A673 (cell line): ENCODE results near the gene AFAP1. TPM values are rescaled to one million over a fixed set of nuclear protein-coding genes. Genes with fewer than 3 reads are reported as not detected.

ENCODE experiments used
- BruUV-seq: library from RNA; stranded (reverse); fragments of 400-500 nt; replicated peaks from 2 replicates; lab custom pipeline; 2021; lab: Mats Ljungman, UMichigan
- CTCF ChIA-PET: fragments of 300-600 bp; sonication (Branson Sonifier 250); formaldehyde crosslinking; loops from one replicate; lab custom pipeline; 2022; ENCODE audit warnings: antibody characterized with exemption; lab: Charles Lee
- POLR2A ChIA-PET: fragments of 300-600 bp; sonication (Branson Sonifier 250); formaldehyde crosslinking; loops from one replicate; lab custom pipeline; 2022; ENCODE audit warnings: antibody characterized with exemption; ENCODE audit not compliant: low non-redundant PET; lab: Charles Lee
- DNase-seq: peaks from one replicate; pipeline ENCODE4 v3.0.0-alpha.2; 2015; ENCODE audit warnings: low spot score
- H3K27ac ChIP-seq: fragments of 200-600 bp; sonication (generic); 2 replicates; pipeline ENCODE4 v1.5.1; 2016; ENCODE audit warnings: mixed run types, low read depth, mild to moderate bottlenecking, mixed read lengths, antibody characterized with exemption, low read length; ENCODE audit not compliant: poor library complexity, severe bottlenecking
- H3K27me3 ChIP-seq: fragments of 200-600 bp; sonication (generic); replicated peaks from 2 replicates; pipeline ENCODE4 v1.6.1; 2017; ENCODE audit warnings: mixed run types, low read depth, mild to moderate bottlenecking, mixed read lengths, antibody characterized with exemption, low read length; ENCODE audit not compliant: insufficient read depth, poor library complexity
- H3K36me3 ChIP-seq: fragments of 200-600 bp; sonication (generic); 2 replicates; pipeline ENCODE4 v1.6.1; 2016; ENCODE audit warnings: mixed run types, mild to moderate bottlenecking, mixed read lengths, antibody characterized with exemption, low read length; ENCODE audit not compliant: insufficient read depth, poor library complexity, severe bottlenecking
- H3K4me1 ChIP-seq: fragments of 200-600 bp; sonication (generic); 2 replicates; pipeline ENCODE4 v1.6.1; 2017; ENCODE audit warnings: mixed run types, mild to moderate bottlenecking, mixed read lengths, antibody characterized with exemption, low read length; ENCODE audit not compliant: insufficient read depth, poor library complexity, severe bottlenecking
- H3K4me3 ChIP-seq: fragments of 200-600 bp; sonication (generic); 2 replicates; pipeline ENCODE4 v1.5.1; 2016; ENCODE audit warnings: low read depth, mixed run types, mild to moderate bottlenecking, mixed read lengths, low read length; ENCODE audit not compliant: poor library complexity, severe bottlenecking
- H3K9me3 ChIP-seq: fragments of 200-600 bp; sonication (generic); 2 replicates; pipeline ENCODE4 v1.6.1; 2016; ENCODE audit warnings: mixed run types, low read depth, mild to moderate bottlenecking, mixed read lengths, antibody characterized with exemption, low read length; ENCODE audit not compliant: poor library complexity, severe bottlenecking
- CTCF ChIP-seq: fragments of 300-800, 200-600 bp; sonication (generic); conservative IDR thresholded peaks from 2 replicates; pipeline ENCODE4 v1.5.1; 2017; ENCODE audit warnings: low read depth, mild to moderate bottlenecking, antibody characterized with exemption, low read length, moderate library complexity, mixed read lengths
- EZH2 ChIP-seq: fragments of 200-600 bp; sonication (generic); IDR thresholded peaks from 2 replicates; pipeline ENCODE4 v1.6.1; 2017; ENCODE audit warnings: borderline replicate concordance, low read depth, mild to moderate bottlenecking, mixed read lengths, antibody characterized with exemption, low read length; ENCODE audit not compliant: poor library complexity, severe bottlenecking
- intact Hi-C: fragments of 100-400 bp; cut with micrococcal nuclease; formaldehyde crosslinking; loops from one replicate; pipeline ENCODE4 v1.10.0; 2022; ENCODE audit not compliant: unreplicated experiment
- total RNA-seq: library from RNA; stranded (reverse); gene quantifications from 2 replicates; pipeline ENCODE4 v1.2.3, GENCODE V29; 2021

The AFAP1 gene
- total RNA-seq, 1 experiment from 2014 or later: 42.6 TPM

GRCh38 chr4:7900334-7900909 lies 39.2 kb downstream of the AFAP1 start:
- DNase-seq: no peak
- H3K9me3 ChIP-seq: no peaks in the 10 kb centered on the region
- H3K4me3 ChIP-seq: no peak overlapping the region
- H3K27me3 ChIP-seq: no peaks in the 10 kb centered on the region
- CTCF ChIA-PET: no interaction called here
- H3K4me1 ChIP-seq: peaks cover 57% of the 10 kb centered on the region
- no peak for TF ChIP-seq CTCF
- TF ChIP-seq EZH2: no peak
- POLR2A ChIA-PET: no interaction called here
- BruUV-seq: no TSS peak
- H3K36me3 ChIP-seq: no peaks in the 10 kb centered on the region
- intact Hi-C loops: no loop called here
- H3K27ac ChIP-seq: no peak overlapping the region

GRCh38 chr4:7899184-7899869 lies 40.3 kb downstream of the AFAP1 start:
- Histone ChIP-seq H3K27ac (no peak overlapping the region), H3K4me1 (peaks cover 52% of the 10 kb centered on the region), H3K36me3 (no peaks in the 10 kb centered on the region), H3K27me3 (no peaks in the 10 kb centered on the region), H3K4me3 (no peak overlapping the region), H3K9me3 (no peaks in the 10 kb centered on the region)
- DNase-seq: no peak
- no TSS peak for BruUV-seq
- CTCF ChIA-PET: no interaction called here
- intact Hi-C loops: no loop called here
- TF ChIP-seq EZH2 (no peak), CTCF (no peak)
- POLR2A ChIA-PET: interaction anchor here (0.6 kb wide), 1 partner anchor 71 kb away, joined by 4 read pairs; no protein-coding TSS in a partner anchor

GRCh38 chr4:7898385-7898784 lies 41.3 kb downstream of the AFAP1 start:
- DNase-seq: no peak
- H3K36me3 ChIP-seq: no peaks in the 10 kb centered on the region
- no peak overlapping the region for H3K27ac ChIP-seq
- POLR2A ChIA-PET: no interaction called here
- intact Hi-C loops: no loop called here
- H3K4me1 ChIP-seq: peaks cover 45% of the 10 kb centered on the region
- BruUV-seq: no TSS peak
- H3K9me3 ChIP-seq: no peaks in the 10 kb centered on the region
- CTCF ChIA-PET: no interaction called here
- no peaks in the 10 kb centered on the region for H3K27me3 ChIP-seq
- TF ChIP-seq EZH2 (no peak), CTCF (no peak)
- H3K4me3 ChIP-seq: no peak overlapping the region
